GM12801 (cell line): ENCODE measurements around the gene PLEKHH3.

Source experiments
- TF ChIP-seq, protein P1 (sequence below): IDR thresholded peaks from one replicate; pipeline ENCODE4 v1.5.1; 2011; ENCODE audit warnings: control low read depth; ENCODE audit not compliant: insufficient read length; ENCODE audit errors: extremely low read depth

The PLEKHH3 gene

DNA sequence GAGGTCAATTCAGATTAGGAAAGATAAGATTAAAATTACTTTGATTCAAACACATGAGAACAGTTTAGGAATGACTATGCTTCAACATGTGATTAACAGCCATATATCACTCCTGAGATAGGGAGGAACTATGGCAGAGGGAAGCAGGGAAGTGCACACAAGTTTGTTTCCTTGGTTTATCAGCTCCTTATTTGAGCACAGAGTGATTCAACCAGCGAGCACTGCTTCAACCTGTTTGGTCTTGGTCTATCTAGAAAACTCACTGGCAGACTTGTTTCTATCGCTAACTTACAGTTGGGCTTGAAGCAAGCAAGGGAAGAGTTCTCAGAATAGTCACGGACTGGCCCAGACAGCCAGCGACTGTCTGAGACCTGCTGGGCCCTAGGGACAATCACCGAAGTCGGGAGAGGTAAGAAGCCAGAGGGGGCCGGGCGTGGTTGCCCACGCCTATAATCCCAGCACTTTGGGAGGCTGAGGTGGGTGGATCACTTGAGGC lies 43.8 kb downstream of the PLEKHH3 start:
- TF ChIP-seq, protein P1, sequence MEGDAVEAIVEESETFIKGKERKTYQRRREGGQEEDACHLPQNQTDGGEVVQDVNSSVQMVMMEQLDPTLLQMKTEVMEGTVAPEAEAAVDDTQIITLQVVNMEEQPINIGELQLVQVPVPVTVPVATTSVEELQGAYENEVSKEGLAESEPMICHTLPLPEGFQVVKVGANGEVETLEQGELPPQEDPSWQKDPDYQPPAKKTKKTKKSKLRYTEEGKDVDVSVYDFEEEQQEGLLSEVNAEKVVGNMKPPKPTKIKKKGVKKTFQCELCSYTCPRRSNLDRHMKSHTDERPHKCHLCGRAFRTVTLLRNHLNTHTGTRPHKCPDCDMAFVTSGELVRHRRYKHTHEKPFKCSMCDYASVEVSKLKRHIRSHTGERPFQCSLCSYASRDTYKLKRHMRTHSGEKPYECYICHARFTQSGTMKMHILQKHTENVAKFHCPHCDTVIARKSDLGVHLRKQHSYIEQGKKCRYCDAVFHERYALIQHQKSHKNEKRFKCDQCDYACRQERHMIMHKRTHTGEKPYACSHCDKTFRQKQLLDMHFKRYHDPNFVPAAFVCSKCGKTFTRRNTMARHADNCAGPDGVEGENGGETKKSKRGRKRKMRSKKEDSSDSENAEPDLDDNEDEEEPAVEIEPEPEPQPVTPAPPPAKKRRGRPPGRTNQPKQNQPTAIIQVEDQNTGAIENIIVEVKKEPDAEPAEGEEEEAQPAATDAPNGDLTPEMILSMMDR: no peak

DNA sequence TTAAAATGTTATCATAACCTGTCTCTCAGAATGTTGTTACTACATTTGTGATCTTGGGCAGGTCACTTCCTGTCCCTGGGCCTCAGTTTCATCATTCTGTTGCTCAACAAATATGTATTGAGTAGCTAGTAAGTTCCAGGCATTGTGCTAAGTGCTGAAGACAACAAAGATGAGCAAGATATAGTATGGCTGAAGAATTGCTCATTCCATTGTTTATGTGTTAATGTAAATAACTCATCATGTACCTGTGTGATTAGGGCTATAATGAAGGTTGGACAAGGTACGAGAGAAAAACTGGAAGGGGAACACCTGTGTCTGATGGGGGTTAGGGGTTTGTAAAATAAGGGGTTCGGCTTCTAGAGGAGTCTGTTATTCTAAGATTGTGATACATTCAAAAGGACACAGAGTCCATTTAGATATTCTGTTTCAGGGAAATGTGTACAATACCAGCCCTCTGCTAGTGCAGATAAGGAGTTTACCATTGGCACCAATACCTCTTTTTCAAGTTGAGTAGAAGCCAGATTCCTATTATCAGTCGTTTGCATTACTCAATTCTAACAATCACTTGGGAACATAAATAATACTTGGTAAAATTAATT lies 47.3 kb downstream of the PLEKHH3 start:
- TF ChIP-seq, protein P1: no peak

DNA sequence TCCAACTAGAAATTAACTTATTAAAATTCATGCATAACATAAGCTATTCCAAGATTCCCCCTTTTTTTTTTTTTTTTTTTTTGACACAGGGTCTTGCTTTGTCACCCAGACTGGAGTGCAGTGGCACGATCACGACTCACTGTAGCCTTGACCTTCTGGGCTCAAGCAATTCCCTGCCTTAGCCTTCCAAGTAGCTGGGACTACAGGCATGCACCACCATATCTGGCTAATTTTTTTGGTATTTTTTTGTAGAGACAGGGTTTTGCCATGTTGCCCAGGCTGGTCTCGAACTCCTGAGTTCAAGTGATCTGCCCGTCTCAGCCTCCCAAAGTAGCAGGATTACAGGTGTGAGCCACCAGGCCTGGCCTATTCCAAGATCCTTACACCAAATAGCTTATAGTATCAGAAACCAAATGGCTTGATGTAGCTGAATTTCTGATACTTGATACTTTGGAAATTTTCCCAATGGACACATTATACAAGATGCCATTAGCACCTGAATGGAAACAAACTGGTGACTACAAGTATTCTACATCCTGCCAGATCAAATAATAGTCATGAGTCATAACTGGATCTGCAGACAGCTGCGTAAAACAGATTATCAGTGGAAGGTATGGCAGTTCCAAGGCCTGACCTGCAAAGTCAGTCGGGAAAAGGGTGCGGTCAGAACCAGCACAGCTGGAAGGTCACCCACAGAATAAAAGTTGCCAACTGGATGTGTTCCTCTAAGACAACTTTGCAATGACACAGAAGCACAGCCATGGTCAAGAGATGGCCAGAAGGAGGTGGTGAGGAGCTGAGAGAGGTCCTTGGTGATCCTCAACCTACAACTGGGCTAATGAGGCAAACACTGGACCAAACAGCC lies 52.8 kb downstream of the PLEKHH3 start:
- TF ChIP-seq, protein P1: no peak

DNA sequence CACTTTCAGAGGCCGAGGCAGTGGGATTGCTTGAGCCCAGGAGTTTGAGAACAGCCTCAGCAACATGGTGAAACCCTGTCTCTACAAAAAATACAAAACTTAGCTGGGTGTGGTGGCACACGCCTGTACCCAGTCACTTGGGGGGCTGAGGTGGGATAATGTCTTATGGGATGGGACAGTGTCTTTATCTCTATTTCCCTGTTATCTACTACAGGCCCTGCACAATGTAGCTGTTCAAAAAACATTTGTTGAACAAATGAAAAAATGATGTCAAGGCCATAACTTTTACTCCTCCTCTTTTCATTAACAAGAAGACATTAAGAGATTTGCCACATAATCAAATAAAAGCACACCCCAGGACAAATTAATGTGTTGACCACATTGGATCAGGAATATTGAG lies 53.5 kb downstream of the PLEKHH3 start:
- TF ChIP-seq, protein P1: no peak

DNA sequence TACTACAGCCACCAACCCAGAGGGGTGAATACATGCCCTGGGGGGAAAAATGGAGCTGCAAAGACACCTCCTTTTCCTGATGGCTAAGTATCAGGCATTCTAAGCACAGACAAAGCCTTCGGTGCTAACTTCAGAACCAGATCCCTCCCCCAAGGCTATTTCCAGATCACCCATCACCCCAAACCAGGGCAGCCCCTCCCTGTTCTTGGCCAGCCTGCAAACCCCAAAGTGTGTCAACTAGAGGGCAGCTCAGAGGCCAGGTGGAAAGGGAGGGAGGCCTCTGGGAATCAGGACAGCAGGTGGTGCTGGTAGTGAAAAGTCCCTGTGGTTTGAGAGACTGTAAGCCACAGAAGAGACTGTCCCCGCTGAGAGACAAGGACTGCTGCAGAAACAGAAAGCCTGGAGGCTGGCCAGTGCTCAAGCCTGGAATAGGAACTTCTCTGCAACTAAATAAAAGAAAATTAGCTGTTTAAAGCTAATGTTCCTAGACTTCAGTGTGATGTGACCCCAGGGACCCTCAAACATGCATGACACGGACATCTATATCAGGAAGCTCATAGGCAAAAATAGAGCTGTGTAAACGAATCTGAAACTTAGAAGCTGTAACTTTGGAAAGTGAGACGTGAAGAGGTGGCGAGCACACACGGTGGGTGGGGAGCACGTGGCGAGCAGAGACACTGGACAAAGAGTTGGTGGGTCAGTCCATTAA lies 58.2 kb downstream of the PLEKHH3 start:
- TF ChIP-seq, protein P1: no peak

DNA sequence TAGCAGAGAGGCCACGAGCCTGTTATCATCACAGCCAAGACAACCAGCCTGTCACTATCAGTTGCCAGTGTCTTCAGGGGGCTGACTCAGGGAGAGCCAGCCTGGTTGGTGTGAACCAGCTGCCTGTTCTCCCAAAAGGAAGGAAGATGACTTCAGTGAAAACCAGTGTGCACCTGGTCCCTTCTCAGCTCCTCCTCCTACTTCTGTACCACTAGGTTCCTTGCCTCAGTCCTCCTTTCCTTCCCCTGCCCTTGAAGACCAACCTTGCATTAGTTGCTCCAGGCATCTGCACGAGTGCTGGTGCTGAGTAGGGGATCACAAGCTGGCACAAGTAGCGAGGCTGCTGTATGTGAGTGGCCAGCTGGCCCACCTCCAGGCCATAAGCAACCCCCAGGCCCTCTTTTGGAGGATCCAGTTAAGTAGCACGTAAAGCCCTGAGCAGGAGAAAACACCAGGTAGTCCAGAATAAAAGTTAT lies 58.8 kb downstream of the PLEKHH3 start:
- TF ChIP-seq, protein P1: no peak
